ENCODE data around the gene CARD10.

The CARD10 gene

GRCh38 chr22:37525073-37525745 lies 6.0 kb upstream of the CARD10 start:
- no peak for DNase-seq

GRCh38 chr22:37522482-37522881 lies 3.3 kb upstream of the CARD10 start:
- DNase-seq: no peak

- DNase-seq: no peak
Observed at GRCh38 chr22:37521236-37521739, 2.1 kb upstream of the CARD10 start.

- no peak for DNase-seq
Observed at GRCh38 chr22:37520776-37521191, 1.6 kb upstream of the CARD10 start.

- DNase-seq: no peak
Observed at GRCh38 chr22:37518509-37519267, 527 bp downstream of the CARD10 start.

GRCh38 chr22:37517826-37518450 lies 1.3 kb downstream of the CARD10 start:
- no peak for DNase-seq

- DNase-seq: no peak
Observed at GRCh38 chr22:37516456-37516855, 2.8 kb downstream of the CARD10 start.

- DNase-seq: no peak
Observed at GRCh38 chr22:37515901-37516300, 3.3 kb downstream of the CARD10 start.

GRCh38 chr22:37514526-37515051 lies 4.6 kb downstream of the CARD10 start:
- DNase-seq: no peak

- DNase-seq: no peak
Observed at GRCh38 chr22:37511395-37512104, 7.7 kb downstream of the CARD10 start.

GRCh38 chr22:37510091-37510490 lies 9.1 kb downstream of the CARD10 start:
- no peak for DNase-seq

GRCh38 chr22:37509059-37509860 lies 10.0 kb downstream of the CARD10 start:
- no peak for DNase-seq

- no peak for DNase-seq
Observed at GRCh38 chr22:37508431-37508992, 10.7 kb downstream of the CARD10 start.

- no peak for DNase-seq
Observed at GRCh38 chr22:37507731-37508130, 11.5 kb downstream of the CARD10 start.

- no peak for DNase-seq
Observed at GRCh38 chr22:37505989-37506388, 13.2 kb downstream of the CARD10 start.

- DNase-seq: no peak
Observed at GRCh38 chr22:37505565-37505964, 13.7 kb downstream of the CARD10 start.

GRCh38 chr22:37504964-37505363 lies 14.3 kb downstream of the CARD10 start:
- DNase-seq: no peak

GRCh38 chr22:37503850-37504249 lies 15.4 kb downstream of the CARD10 start:
- DNase-seq: no peak

GRCh38 chr22:37503183-37503683 lies 16.0 kb downstream of the CARD10 start:
- no peak for DNase-seq

GRCh38 chr22:37502342-37503182 lies 16.7 kb downstream of the CARD10 start:
- DNase-seq: no peak
